Esophagus muscularis mucosa (tissue), 4 donors: ENCODE measurements around the gene NEMP2. TPM values are rescaled to one million over a fixed set of nuclear protein-coding genes. Genes with fewer than 3 reads are reported as not detected.

Experiments used
- DNase-seq: peaks from one replicate; pipeline ENCODE4 v3.0.0-alpha.2; 2017; ENCODE audit errors: extremely low spot score
- H3K27ac ChIP-seq, 4 donors: fragments of 200-600 bp; sonication (generic); replicated peaks in 1 of 4; 1 replicate in 3 of 4; 2 replicates in 1 of 4; pipeline ENCODE4 v1.5.1; 2016 to 2019; ENCODE audit warnings: mild to moderate bottlenecking in 1 of 4
- H3K27me3 ChIP-seq, 4 donors: fragments of 200-600 bp; sonication (generic); one replicate each; pipeline versions ENCODE4 v1.5.1 to v1.6.0; 2016 to 2019
- H3K36me3 ChIP-seq, 4 donors: fragments of 200-600 bp; sonication (generic); one replicate each; pipeline ENCODE4 v1.5.1; 2016 to 2019
- H3K4me1 ChIP-seq, 4 donors: fragments of 200-600 bp; sonication (generic); one replicate each; pipeline ENCODE4 v1.5.1; 2016 to 2019
- H3K4me3 ChIP-seq, 4 donors: fragments of 200-600 bp; sonication (generic); 1 replicate in 2 of 4; 2 replicates in 2 of 4; pipeline ENCODE4 v1.5.1; 2016 to 2019; ENCODE audit warnings: mild to moderate bottlenecking in 4 of 4, moderate library complexity in 1 of 4
- H3K9me3 ChIP-seq, 4 donors: fragments of 200-600 bp; sonication (generic); 1 replicate in 3 of 4; 2 replicates in 1 of 4; pipeline ENCODE4 v1.5.1; 2016 to 2019
- CTCF ChIP-seq, 3 experiments: fragments of 200-600 bp in 2 of 3; fragments of 450-650 bp in 1 of 3; sonication (generic) in 2 of 3; IDR thresholded peaks; one replicate each; pipeline ENCODE4 v1.5.1; 2017 to 2019; ENCODE audit warnings: antibody characterized with exemption in 3 of 3, mild to moderate bottlenecking in 2 of 3, moderate library complexity in 1 of 3
- EP300 ChIP-seq: sonication (generic); formaldehyde crosslinking; IDR thresholded peaks from one replicate; pipeline ENCODE4 v1.6.1; 2017; ENCODE audit warnings: antibody characterized with exemption
- POLR2A ChIP-seq: fragments of 450-650 bp; IDR thresholded peaks from one replicate; pipeline ENCODE4 v1.6.1; 2017; ENCODE audit warnings: antibody characterized with exemption, moderate library complexity, mild to moderate bottlenecking, low read depth
- POLR2AphosphoS5 ChIP-seq, 2 donors: sonication (generic); formaldehyde crosslinking; IDR thresholded peaks; one replicate each; pipeline ENCODE4 v1.6.1; 2017; ENCODE audit warnings: antibody characterized with exemption in 2 of 2
- WGBS: methylation state at CpG from one replicate; pipeline ENCODE4 v1.1.5; 2018; 5-methylcytosine and 5-hydroxymethylcytosine counted together
- intact Hi-C: fragments of 100-400 bp; cut with DNase I; formaldehyde crosslinking; loops from one replicate; pipeline ENCODE4 v1.15.1; 2023
- total RNA-seq, 4 donors: library from RNA; depleted of rRNA; stranded (reverse); fragments of >200 nt; gene quantifications; one replicate each; pipeline versions ENCODE4 v1.1.0 to v1.2.1, GENCODE V29; 2016

The NEMP2 gene
- total RNA-seq, 4 donors from 2014 or later: 2.5 to 5.7 (median 4.3) TPM

- intact Hi-C loops: no loop called here
- TF ChIP-seq EP300 (no peak), POLR2AphosphoS5 (IDR thresholded peaks at IDR 0.05) (no peak), CTCF (IDR thresholded peaks at IDR 0.05) (no peak), POLR2A (no peak)
Measured at GRCh38 chr2:190458352-190459107, 76.0 kb downstream of the NEMP2 start.

GRCh38 chr2:190457256-190457655, 77.3 kb downstream of the NEMP2 start:
- Histone ChIP-seq H3K4me3 (no peak overlapping the region), H3K9me3 (no peaks in the 10 kb centered on the region), H3K27ac (no peak overlapping the region), H3K27me3 (no peaks in the 10 kb centered on the region), H3K4me1 (peaks cover 0 to 3% (median under 1%) of the 10 kb centered on the region in 4 donors), H3K36me3 (peaks cover 0 to 4% (median 1%) of the 10 kb centered on the region in 4 donors)
- intact Hi-C loops: no loop called here
- TF ChIP-seq POLR2A (no peak), EP300 (no peak), POLR2AphosphoS5 (IDR thresholded peaks at IDR 0.05) (no peak), CTCF (IDR thresholded peaks at IDR 0.05) (no peak)
- 98% methylated on average over 2 of the region's 2 CpGs for WGBS
- no peak for DNase-seq

More at GRCh38 chr2:190458352-190459107, 76.0 kb downstream of the NEMP2 start:
- H3K9me3 ChIP-seq: no peaks in the 10 kb centered on the region
- no peak overlapping the region for H3K27ac ChIP-seq
- no peaks in the 10 kb centered on the region for H3K27me3 ChIP-seq
- no peak overlapping the region for H3K4me3 ChIP-seq
- DNase-seq: no peak
- H3K4me1 ChIP-seq: peaks cover 0 to 7% (median 2%) of the 10 kb centered on the region in 4 donors
- WGBS: 93% methylated on average over 8 of the region's 8 CpGs
- peaks cover 0 to 4% (median 1%) of the 10 kb centered on the region in 4 donors for H3K36me3 ChIP-seq

GRCh38 chr2:190456833-190457232, 77.7 kb downstream of the NEMP2 start:
- peaks cover 0 to 5% (median 2%) of the 10 kb centered on the region in 4 donors for H3K4me1 ChIP-seq
- H3K36me3 ChIP-seq: peaks cover 0 to 4% (median 1%) of the 10 kb centered on the region in 4 donors
- H3K9me3 ChIP-seq: no peaks in the 10 kb centered on the region
- DNase-seq: no peak
- intact Hi-C loops: no loop called here
- 89% methylated on average over 7 of the region's 7 CpGs for WGBS
- no peaks in the 10 kb centered on the region for H3K27me3 ChIP-seq
- H3K27ac ChIP-seq: no peak overlapping the region
- H3K4me3 ChIP-seq: no peak overlapping the region
- TF ChIP-seq CTCF (IDR thresholded peaks at IDR 0.05): no peak
- no peak for TF ChIP-seq EP300
- no peak for TF ChIP-seq POLR2A
- no peak for TF ChIP-seq POLR2AphosphoS5 (IDR thresholded peaks at IDR 0.05)

GRCh38 chr2:190455358-190456095, 79.0 kb downstream of the NEMP2 start:
- DNase-seq: no peak
- TF ChIP-seq EP300: no peak
- no peak for TF ChIP-seq POLR2A
- no peak for TF ChIP-seq CTCF (IDR thresholded peaks at IDR 0.05)
- TF ChIP-seq POLR2AphosphoS5 (IDR thresholded peaks at IDR 0.05): no peak
- Histone ChIP-seq H3K27ac (no peak overlapping the region), H3K9me3 (no peaks in the 10 kb centered on the region), H3K4me3 (no peak overlapping the region), H3K27me3 (no peaks in the 10 kb centered on the region), H3K4me1 (peaks cover 0 to 10% (median 9%) of the 10 kb centered on the region in 4 donors), H3K36me3 (peaks cover 0 to 4% (median 1%) of the 10 kb centered on the region in 4 donors)
- 85% methylated on average over 7 of the region's 7 CpGs for WGBS
- intact Hi-C loops: no loop called here
